Erythroblast (primary cell): ENCODE results near the gene RNF180.

Source experiments
- GATA1 ChIP-seq: IDR thresholded peaks from 2 replicates; pipeline ENCODE4 v1.6.1; 2011; ENCODE audit warnings: low read depth, mild to moderate bottlenecking, control low read depth, low read length, moderate library complexity
- POLR2A ChIP-seq: IDR thresholded peaks from 2 replicates; pipeline ENCODE4 v1.6.1; 2011; ENCODE audit warnings: mild to moderate bottlenecking, low read length

GRCh38 chr5:64149268-64149667 lies 16.4 kb upstream of the RNF180 start:
- TF ChIP-seq POLR2A (no peak), GATA1 (no peak)
